ENCODE data around the gene PPTC7. TPM values are rescaled to one million over a fixed set of nuclear protein-coding genes. Genes with fewer than 3 reads are reported as not detected.
"Not testable (repeated sequence)": the region's sequence is repeated elsewhere in the genome, so short reads cannot be mapped to it uniquely, and the experiment has no call there.

The PPTC7 gene, protein sequence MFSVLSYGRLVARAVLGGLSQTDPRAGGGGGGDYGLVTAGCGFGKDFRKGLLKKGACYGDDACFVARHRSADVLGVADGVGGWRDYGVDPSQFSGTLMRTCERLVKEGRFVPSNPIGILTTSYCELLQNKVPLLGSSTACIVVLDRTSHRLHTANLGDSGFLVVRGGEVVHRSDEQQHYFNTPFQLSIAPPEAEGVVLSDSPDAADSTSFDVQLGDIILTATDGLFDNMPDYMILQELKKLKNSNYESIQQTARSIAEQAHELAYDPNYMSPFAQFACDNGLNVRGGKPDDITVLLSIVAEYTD
- polyA plus RNA-seq (2013, experiment 1 of 2; ENCODE audit: insufficient read length): 8.6 TPM
- polyA plus RNA-seq (2013, experiment 2 of 2; ENCODE audit: insufficient read length): 8.5 TPM

DNA sequence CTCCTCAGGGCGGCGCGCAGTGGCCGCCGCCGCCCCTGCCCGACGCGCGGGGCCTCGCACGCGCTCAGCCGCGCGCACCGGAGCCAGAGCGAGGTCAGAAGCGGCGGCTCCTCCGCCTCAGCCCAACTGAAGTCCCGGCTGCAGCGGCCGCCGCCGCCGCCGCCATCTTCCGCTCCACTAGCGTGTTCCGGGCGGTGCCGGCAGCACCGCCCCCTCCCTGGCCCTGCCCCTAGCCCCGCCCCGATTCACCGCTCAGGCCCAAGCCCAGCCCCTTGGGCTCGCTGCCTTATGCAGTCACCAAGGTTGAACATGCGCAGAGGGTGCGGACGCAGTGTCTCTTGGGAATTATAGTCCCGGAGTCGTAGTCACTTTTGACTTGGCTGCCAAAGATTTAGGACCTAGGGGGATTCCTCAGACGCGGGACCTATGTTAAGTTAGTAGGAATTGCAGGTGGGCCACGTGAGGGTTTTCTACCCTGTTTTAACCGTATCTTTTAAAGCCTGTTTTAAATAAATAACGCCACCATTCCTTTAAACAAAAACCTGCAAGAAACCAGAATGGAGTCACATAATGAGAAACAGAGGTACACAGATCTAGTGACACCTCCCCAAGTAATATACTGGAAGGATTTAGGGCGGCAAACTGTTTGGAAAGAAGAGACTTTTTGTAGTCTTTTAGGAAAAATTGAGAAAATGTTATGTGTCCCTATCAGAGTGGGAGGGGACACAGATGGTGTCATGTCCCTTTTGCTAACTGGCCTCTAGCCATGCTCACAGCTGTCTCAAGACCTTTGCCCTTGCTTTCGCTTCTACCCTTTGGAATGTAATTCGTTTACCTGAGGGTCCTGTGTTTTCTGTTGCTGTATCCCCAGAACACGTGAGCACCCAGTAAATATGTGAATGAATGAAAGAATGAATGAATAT, at the start of gene PPTC7:
Gene PPTC7, minus strand, starts transcription at position 182 of the 923 bp plus-strand sequence. CDS start 287 bp downstream, outside the sequence.
- peak; percentile 97 for DNase-seq

DNA sequence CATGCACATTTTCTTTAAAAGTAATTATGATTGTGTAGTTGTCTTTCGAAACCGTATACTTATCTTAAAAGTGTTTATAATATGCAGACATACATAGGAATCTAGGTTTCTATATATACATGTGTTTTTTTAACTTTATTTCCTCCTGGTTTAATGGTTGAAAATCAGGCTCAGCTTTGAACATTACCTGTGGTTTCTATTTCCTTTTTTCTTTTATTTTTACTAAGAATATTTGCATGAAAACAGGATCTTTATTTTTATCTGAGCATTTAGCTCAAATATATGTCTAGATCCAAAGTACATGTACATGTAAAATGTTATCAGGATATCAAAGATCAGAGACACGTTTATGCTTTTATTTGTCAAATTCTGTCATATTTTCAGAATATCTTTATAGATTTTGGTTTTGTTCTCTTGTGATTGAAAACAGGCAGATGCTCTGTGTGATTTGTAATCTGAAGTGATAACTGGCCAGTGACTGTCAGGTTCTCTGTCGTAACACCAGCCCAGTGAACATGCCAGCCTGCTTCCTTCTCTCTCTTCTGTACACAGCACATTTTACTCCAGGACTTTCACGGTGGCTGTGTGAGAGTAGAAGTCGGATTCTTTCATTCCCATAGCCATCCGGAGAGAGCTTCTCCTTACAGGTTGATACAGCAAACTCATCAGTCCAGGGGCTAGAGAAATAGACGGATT, 44.5 kb upstream of the PPTC7 start:
- DNase-seq: no peak

DNA sequence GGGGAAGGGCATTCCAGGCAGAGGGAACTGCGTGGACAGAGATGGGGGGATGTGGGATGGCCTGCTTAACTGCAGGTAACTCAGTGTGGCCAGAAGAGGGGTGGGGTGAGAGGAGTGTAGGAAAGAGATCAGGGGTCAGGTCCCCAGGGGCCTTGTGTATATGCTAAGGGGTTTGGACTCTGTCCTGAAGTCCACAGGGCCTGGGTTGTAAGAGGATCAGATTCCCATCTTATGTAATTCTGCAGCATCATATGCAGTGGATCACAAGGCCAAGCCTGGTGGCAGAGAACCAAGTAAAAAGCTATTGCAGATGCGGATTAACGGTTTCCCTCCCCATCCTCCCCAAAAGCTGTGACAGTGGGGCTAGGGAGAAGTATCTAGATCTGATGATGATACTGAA, 39.5 kb upstream of the PPTC7 start:
- DNase-seq: no peak

DNA sequence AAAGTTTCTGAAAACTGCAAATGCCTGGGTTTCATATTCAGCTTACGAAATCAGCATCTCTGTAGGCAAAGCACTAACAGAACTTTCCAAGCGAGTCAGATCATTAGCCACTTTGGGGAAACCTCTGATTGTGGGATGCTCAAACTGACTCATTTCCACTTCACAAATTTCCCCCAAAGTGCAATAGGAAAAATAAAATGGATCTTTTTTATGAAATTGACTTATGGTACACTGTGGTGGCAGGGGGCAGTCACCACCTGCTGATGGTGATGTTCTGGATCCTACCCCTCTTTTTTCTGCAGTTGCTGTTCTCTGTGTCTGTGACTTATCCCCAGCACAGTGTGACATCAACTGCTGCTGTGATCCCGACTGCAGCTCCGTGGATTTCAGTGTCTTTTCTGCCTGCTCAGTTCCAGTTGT, 36.4 kb upstream of the PPTC7 start:
- no peak for DNase-seq

DNA sequence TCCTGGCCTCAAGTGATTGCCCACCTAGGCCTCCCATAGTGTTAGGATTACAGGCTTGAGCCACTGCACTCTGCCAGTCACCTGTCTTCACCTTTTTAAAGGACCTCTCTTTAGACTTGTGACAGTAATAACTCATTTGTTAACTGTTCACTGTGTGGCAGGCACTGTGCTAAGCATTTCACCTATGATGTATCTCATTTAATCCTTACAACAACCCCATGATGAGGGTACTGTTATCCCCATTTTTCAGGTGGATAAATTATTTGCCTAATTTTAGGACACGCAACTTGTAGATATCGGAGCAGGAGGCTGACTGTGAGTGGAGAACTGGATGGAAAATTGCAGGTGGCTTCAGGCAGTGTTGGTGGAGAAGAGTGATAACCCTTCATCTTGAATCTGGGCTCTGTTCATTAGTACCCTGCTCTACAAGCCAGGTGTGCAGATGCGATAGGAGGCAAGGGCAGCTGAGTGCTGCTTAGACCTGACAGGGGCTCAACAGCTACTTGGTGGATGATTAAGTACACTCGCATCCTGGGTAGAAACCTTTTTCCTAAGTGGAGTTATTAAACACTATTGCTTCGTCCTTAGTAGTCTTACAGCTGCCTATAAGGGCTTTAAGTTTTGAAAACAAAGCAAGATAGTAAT, 33.5 kb upstream of the PPTC7 start:
- DNase-seq: no peak

DNA sequence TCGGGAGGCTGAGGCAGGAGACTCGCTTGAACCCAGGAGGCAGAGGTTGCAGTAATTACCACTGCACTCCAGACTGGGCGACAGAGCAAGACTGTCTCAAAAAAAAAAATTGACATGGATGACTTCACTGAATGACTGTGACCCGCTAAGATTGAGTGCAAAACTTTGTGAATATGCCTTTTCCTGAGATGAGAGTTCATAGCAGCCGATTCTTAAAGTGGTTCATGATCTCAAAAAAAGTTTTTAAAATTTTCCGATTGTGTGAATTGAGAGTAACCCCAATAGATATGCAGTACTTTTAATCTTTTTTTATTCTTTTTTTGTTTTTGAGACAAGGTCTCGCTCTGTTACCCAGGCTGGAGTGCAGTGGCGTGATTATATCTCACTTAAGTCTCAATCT, 32.1 kb upstream of the PPTC7 start:
- no peak for DNase-seq

DNA sequence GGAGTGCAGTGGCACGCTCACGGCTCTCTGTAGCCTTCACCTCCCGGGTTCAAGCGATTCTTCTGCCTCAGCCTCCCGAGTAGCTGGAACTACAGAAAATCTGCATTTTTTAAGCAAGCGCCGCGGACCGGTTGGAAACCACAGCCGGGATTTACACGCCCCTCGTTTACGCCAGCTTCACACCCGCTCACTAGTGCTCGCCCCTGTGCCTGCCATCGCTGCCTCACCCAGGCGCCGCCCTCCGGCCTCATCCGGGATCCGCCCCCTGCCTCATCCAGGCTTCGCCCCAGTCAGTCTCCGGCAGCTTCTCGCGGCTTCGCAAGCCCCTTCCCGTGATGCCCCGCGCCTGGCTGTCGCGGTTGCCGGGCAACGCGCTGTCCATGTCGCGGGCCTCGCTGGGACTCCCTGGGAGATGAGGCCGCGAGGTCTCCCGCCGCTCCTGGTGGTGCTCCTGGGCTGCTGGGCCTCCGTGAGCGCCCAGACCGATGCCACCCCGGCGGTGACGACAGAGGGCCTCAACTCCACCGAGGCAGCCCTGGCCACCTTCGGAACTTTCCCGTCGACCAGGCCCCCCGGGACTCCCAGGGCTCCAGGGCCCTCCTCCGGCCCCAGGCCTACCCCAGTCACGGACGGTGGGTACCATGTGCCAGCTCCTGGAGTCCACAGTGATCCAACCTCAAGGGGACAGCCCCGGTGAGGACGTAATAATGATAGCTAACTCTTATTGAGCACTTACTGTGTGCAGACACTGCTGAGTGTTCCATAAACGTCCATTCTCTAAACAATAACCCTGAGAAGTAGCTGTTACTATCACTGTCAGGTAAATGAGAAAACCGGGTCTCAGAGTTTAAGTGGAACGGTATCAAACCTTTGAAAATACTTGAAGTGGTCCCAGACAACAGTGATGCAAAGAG, 30.9 kb upstream of the PPTC7 start, which contains the start of gene TCTN1:
Gene TCTN1, plus strand, starts transcription at position 359 of the 914 bp plus-strand sequence. Its CDS starts 54 bp downstream, at position 413.
- DNase-seq: peak; percentile 94

DNA sequence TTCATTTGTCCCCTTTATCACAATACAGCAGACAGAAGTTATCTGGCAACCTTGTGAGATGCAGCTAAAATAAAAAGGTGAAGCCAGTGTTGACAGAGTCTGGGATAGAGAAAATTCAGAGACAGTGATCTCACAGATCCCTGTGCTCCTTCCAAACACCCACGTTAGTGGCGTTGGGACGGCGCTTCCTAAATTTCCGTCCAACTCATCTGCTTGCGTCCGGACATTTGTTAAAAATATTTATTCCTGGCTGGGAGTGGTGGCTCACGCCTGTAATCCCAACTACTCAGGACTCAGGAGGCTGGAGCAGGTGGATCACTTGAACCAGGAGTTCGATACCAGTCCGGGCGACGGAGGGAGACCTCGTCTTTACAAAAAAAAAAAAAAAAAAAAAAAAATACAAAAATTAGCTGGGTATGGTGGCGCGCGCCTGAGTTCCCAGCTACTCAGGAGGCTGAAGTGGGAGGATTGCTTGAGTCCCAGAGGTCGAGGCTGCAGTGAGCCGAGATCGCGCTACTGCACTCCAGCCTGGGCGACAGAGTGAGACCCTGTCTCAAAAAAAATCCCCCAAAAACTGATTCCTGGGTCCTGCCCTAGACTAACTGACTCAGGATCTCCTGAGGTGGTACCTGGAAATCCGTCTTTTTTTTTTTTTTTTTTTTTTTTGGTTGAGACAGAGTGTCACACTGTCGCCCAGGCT, 30.1 kb upstream of the PPTC7 start:
- no peak for DNase-seq

DNA sequence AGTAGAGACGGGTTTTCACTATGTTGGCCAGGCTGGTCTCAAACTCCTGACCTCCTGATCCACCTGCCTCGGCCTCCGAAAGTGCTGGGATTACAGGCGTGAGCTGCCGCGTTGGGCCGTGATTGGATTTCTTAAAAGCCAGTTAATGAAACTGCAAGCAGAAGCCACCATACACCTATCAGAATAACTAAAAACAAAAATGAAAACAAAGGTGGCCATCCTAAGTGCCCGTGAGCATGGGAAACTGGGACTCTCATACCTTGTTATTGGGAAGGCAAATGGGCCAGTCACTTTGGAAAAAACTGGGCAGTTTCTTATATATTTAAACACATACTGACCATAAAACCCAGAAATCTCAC, 23.1 kb upstream of the PPTC7 start:
- no peak for DNase-seq

DNA sequence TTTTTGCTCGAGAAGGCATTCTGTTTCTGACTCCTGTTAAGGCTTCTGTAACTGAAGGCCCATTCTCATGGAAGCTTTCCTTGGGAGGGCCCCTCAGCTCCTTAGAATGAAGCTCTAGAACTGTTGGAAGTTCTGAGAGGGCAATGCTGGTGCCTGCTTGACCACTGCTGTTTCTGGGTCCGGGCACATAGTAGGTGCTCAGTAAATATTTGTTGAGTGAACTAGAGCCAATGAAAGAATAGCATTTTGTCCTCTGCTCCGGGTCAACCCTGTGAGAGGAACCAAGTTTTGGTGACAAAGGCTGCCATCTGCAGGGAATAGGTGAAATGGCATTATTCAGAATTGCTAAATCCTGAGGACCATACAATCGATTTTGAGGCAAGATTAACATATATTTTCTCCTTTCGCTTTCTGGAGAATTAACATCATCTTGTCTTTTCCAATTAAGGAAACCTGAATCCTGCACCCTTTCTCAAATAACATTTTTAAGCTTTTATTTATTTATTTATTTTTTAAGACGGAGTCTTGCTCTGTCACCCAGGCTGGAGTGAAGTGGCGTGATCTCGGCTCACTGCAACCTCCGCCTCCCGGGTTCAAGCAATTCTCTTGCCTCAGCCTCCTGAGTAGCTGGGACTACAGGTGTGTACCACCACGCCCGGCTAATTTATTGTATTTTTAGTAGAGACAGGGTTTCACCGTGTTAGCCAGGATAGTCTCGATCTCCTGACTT, 19.1 kb upstream of the PPTC7 start:
- DNase-seq: peak; percentile 48

DNA sequence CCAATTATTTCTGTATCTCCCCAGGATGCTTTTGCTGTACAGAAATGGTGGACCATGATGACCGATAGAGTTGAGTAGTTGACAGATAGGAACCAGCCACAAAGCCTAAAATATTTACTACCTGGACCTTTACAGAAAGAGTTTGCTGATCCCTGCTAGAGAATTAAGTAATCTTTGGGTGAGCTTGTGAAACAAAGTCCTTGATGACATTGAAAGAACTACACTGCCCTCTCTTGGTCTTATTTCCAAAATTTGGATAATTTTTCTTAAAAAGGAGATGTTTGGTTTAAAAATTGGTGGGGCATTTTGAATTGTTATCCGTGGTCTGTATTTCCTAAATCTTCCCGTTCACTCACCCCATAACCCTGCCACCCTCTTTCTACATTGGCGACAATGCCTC, 17.1 kb upstream of the PPTC7 start:
- DNase-seq: peak; percentile 56

DNA sequence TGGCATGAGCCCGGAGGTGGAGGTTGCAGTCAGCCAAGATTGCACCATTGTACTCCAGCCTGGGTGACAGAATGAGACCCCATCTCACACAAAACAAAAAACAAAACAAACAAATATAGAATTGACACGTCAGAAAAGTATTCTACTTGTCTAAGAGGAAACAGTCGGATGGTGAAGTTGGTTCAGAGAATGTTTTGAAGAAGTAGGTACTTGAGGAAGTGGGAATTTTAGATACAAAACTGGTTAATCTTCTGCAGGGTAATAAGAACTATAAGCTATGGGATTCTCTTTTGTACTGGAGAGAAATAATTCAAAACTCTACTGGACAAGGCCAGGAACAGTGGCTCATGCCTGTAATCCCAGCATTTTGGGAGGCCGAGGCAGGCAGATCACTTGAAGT, 16.2 kb upstream of the PPTC7 start:
- DNase-seq: no peak

DNA sequence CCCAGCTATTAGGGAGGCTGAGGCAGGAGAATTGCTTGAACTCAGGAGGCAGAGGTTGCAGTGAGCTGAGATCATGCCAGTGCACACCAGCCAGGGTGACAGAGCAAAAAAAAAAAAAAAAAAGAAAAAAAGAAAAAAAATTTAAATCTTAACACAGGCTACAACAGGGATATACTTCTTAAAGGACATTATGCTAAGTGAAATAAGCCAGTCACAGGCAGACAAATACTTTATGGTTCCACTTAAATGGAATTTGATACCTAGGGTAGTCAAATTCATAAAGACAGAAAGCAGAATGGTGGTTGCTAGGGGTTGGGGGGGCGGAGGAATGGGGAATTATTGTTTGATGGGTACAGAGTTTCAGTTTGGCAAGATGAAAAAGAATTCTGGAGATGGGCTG, 14.8 kb upstream of the PPTC7 start:
- no peak for DNase-seq

DNA sequence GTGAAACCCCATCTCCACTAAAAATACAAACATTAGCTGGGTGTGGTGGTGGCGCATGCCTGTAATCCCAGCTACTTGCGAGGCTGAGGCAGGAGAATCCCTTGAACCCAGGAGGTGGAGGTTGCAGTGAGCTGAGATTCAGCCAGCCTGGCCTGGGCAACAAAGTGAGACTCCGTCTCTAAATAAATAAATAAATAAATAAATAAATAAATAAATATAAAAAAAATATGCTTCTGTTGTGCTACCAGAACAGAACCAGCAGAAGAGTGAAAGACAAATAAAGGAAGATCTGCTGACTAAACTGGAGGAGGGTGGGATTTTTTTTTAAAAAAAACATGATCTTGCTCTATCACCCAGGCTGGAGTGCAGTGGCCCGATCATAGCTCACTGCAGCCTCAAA, 9.8 kb upstream of the PPTC7 start:
- not testable (repeated sequence) for DNase-seq

DNA sequence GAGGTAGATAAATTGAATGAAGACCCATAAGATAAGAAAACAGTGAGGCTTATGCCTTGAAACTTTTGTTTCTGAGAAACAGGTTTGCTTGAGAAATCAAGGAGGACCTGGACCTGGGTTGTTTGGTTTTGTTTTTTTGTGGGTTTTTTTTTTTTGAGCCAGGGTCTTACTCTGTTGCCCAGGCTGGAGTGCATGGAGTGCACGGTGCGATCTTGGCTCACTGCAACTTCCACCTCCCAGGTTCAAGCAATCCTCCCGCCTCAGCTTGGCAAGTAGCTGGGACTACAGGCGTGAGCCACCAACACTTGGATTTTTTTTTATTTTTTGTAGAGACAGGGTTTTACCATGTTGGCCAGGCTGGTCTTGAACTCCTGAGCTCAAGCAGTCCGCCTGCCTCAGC, 9.0 kb upstream of the PPTC7 start:
- DNase-seq: no peak

DNA sequence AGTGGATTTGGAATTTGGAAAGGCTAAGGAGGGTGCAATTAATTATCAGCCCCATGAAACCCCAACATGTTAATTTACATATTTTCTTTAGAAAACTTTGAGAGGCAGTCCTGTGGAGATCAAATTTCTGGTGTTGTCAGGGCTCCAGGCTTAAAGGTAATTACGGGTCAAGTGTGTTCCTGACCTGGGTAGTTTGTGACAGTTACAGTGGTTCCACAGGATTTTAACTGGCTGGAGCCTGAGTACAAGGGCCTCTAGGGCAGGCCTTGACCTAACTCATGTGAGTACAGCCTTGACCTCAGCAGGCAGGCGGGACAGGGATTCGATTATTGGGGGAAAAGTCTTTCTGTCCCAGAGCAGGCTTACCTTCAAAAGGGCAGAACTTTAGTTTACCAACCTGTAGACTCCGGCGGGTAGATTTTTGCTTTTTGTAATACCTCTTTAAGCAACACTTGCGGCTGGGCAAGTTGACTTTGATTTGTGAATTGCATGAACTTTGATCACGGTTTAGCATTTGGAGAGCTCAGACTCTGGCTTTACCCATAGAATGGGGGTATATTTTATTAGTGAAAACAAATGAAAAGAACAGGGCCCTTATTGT, 8.4 kb upstream of the PPTC7 start:
- no peak for DNase-seq

DNA sequence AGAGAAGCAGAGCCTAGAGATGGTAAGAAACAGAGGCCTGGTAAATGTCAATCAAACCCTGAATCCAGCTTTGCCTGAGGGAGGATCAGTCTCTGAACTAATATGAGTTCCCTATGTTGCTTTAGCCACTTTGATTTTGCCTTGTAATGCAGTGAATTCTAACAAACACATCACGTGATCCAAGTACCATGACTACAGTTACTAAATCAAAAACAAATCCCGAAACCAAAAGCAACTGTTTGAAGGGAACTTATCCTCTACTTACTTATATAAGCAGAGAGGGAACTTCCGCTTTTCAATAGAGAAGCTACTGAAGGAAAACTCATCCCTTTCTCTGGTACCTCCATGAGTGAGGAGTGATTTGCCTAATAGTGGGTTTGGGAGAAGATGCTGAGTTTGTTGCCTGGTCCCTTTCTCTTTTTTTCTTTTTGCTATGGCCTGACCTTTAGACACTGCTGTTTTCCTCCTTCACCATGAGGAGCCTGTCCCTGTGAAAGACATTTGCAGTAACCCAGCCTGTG, 7.7 kb upstream of the PPTC7 start:
- DNase-seq: peak; percentile 22

DNA sequence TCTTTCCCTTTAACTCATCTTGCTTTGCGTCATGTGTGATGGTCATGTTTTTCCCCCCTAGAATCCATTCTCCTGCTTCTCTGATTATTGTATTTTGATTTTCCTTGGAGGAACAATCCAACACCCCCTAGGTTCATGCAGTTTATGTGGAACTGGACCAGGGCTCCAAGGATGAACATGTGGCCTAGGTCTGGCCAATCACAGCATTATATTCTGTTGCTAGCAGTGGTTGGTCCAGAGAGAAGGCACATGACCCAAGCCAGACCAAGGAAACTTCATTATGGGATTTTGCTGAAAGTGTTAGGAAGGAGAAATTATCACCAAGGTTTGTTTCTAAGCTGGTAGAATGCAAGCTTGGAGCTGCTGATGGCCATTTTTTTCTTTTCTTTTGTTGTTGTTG, 6.9 kb upstream of the PPTC7 start:
- no peak for DNase-seq

DNA sequence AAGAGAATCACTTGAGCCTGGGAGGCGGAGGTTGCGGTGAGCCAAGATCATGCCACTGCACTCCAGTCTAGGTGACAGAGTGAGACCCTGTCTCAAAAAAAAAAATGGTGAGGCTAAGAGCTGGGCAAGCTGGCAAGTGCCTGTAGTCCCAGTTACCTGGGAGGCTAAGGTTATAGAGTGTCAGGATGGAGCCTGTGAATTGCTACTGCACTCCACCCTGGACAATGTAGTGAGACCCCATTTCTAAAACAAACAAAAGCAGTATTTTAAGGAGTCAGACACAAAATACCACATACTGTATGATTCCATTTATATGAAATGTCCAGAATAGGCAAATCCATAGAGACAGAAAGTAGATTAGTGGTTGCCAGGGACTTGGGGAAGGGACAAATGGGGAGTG, 4.0 kb upstream of the PPTC7 start:
- not testable (repeated sequence) for DNase-seq

All from fibroblast of skin of abdomen (primary cell).